ENCODE measurements around the gene CNOT8.

Gene CNOT8

DNA sequence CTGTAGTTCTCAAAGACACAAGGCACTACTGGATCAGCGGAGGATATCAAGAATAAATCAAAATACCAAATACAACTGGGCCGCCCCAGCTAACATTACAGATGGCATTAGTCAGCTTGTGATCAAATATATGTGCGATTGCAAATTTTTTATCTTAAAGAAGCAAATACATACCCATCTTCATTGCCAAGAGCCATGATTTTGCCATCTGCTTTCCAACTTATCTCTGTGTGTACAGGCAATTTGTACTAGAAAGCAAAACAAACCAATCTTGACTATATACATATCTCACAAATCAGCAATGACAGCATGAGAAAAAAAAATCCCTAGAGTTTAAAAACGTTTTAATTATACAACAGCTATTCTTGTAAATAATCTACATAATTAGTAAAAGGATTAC is 59.3 kb downstream of the CNOT8 start:
- no peak for DNase-seq (ENCODE audit: low read depth in 2 of 2)

DNA sequence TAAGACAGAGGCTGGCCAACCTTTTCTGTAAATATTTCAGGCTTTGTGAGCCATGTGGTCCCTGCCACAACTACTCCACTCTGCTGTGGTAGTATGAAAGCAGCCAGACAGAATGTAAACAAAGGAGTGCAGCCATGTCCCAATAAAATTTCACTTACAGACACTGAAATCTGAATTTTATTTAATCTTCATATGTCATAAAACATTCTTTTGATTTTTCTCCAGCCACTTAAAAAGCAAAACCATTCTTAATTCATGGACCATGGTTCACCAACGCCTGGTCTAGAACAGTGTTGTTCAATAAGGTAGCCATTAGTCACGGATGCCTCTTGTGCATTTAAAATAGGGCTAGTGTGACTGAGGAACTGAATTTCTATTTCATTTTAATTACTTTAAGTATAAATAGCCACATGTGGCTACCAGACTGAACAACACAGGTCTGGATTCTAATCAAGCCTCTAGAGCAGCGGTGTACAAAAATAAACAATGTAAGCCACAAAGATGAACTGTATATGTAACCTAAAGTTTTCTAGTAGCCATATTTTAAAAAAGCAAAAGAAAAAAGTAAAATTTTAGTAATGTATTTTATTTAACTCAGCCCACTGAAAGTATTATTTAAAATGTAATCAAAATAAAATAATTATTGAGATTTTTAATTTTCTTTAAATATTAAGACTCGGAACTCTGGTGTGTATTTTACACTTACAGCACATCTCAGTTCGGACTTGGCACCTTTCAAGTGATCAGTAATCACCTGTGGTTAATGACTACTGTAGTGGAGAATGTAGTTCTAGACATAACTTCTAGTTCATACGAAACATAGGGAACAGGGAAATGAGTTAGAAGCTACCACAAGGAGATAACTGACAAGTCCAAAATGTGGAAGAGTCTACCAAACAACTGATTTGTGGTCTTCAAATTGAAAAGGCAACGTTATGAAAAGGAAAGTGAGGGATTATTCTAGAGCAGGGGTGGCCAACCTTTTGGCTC is 65.3 kb downstream of the CNOT8 start:
- no peak for DNase-seq (ENCODE audit: low read depth in 2 of 2)

All from stimulated activated CD8-positive, alpha-beta memory T cell treated with anti-CD3 and anti-CD28 coated beads, Interleukin-7, amount 100 ng/mL, for 4 hours (primary cell).